Memory B cell (primary cell): ENCODE results near the gene MMP8.

Experiments
- ATAC-seq: fragments of 150-1000 bp; cut with Tn5 transposase; 2 replicates; pipeline ENCODE4 v1.10.0; 2021; ENCODE audit warnings: low read depth, mild to moderate bottlenecking, moderate library complexity
- DNase-seq, 2 donors: peaks; one replicate each; pipeline ENCODE4 v3.0.0; 2022; ENCODE audit warnings: low spot score in 2 of 2
- H3K27ac Mint-ChIP-seq: one replicate; pipeline ENCODE4 v1.8.0; 2022; ENCODE audit warnings: mild to moderate bottlenecking, moderate library complexity, mixed read lengths
- H3K27me3 Mint-ChIP-seq: one replicate; pipeline ENCODE4 v1.8.0; 2022; ENCODE audit warnings: mixed read lengths
- H3K36me3 Mint-ChIP-seq: one replicate; pipeline ENCODE4 v1.8.0; 2022; ENCODE audit warnings: mild to moderate bottlenecking, mixed read lengths
- H3K4me1 Mint-ChIP-seq: one replicate; pipeline ENCODE4 v1.8.0; 2022; ENCODE audit warnings: mixed read lengths
- H3K4me3 Mint-ChIP-seq: one replicate; pipeline ENCODE4 v1.8.0; 2022; ENCODE audit warnings: mild to moderate bottlenecking, moderate library complexity, mixed read lengths
- H3K9me3 Mint-ChIP-seq: one replicate; pipeline ENCODE4 v1.8.0; 2022; ENCODE audit warnings: mixed read lengths

The MMP8 gene

GRCh38 chr11:102705626-102706025 lies 19.1 kb downstream of the MMP8 start, which contains the start of gene MMP27:
TSS of gene MMP27 (minus strand) at chr11:102705769. CDS start at chr11:102705714, 55 bp downstream.
- no peaks in the 10 kb centered on the region for H3K36me3 Mint-ChIP-seq
- H3K4me1 Mint-ChIP-seq: no peaks in the 10 kb centered on the region
- H3K27me3 Mint-ChIP-seq: peaks cover 1% of the 10 kb centered on the region
- DNase-seq: no peak
- no peak within 1 kb of the TSS for H3K4me3 Mint-ChIP-seq
- H3K27ac Mint-ChIP-seq: no peak within 1 kb of the TSS
- no peaks in the 10 kb centered on the region for H3K9me3 Mint-ChIP-seq
- ATAC-seq: no peak

GRCh38 chr11:102704841-102705240 lies 19.9 kb downstream of the MMP8 start:
- Mint-ChIP-seq H3K9me3 (no peaks in the 10 kb centered on the region), H3K27ac (no peak overlapping the region), H3K36me3 (no peaks in the 10 kb centered on the region), H3K4me3 (no peak overlapping the region), H3K4me1 (no peaks in the 10 kb centered on the region), H3K27me3 (no peaks in the 10 kb centered on the region)
- no peak for ATAC-seq
- DNase-seq: no peak

GRCh38 chr11:102703826-102704493 lies 20.8 kb downstream of the MMP8 start:
- no peak for DNase-seq
- H3K36me3 Mint-ChIP-seq: no peaks in the 10 kb centered on the region
- no peak overlapping the region for H3K27ac Mint-ChIP-seq
- H3K4me3 Mint-ChIP-seq: no peak overlapping the region
- peaks cover 1% of the 10 kb centered on the region for H3K27me3 Mint-ChIP-seq
- no peaks in the 10 kb centered on the region for H3K4me1 Mint-ChIP-seq
- no peak for ATAC-seq
- H3K9me3 Mint-ChIP-seq: no peaks in the 10 kb centered on the region

- H3K4me3 Mint-ChIP-seq: no peak overlapping the region
- H3K36me3 Mint-ChIP-seq: no peaks in the 10 kb centered on the region
- DNase-seq (no peak), ATAC-seq (no peak)
- H3K27me3 Mint-ChIP-seq: peaks cover 8% of the 10 kb centered on the region
- no peaks in the 10 kb centered on the region for H3K9me3 Mint-ChIP-seq
- no peaks in the 10 kb centered on the region for H3K4me1 Mint-ChIP-seq
- no peak overlapping the region for H3K27ac Mint-ChIP-seq
These were observed 29.6 kb downstream of the MMP8 start for GRCh38 chr11:102695201-102695600.

- Mint-ChIP-seq H3K27me3 (peaks cover 13% of the 10 kb centered on the region), H3K4me3 (no peak overlapping the region), H3K4me1 (no peaks in the 10 kb centered on the region), H3K9me3 (no peaks in the 10 kb centered on the region), H3K27ac (no peak overlapping the region), H3K36me3 (no peaks in the 10 kb centered on the region)
- DNase-seq (no peak), ATAC-seq (no peak)
These were observed 39.0 kb downstream of the MMP8 start for GRCh38 chr11:102685754-102686153.

- Mint-ChIP-seq H3K9me3 (no peaks in the 10 kb centered on the region), H3K4me1 (no peaks in the 10 kb centered on the region), H3K27me3 (peaks cover 13% of the 10 kb centered on the region), H3K27ac (no peak overlapping the region), H3K36me3 (no peaks in the 10 kb centered on the region), H3K4me3 (no peak overlapping the region)
- DNase-seq (no peak), ATAC-seq (no peak)
These were observed 39.4 kb downstream of the MMP8 start for GRCh38 chr11:102685338-102685737.

GRCh38 chr11:102683277-102683676 lies 41.5 kb downstream of the MMP8 start:
- Mint-ChIP-seq H3K4me1 (no peaks in the 10 kb centered on the region), H3K36me3 (no peaks in the 10 kb centered on the region), H3K9me3 (no peaks in the 10 kb centered on the region), H3K27me3 (peaks cover 16% of the 10 kb centered on the region), H3K27ac (no peak overlapping the region), H3K4me3 (no peak overlapping the region)
- ATAC-seq (no peak), DNase-seq (no peak)

- H3K4me1 Mint-ChIP-seq: no peaks in the 10 kb centered on the region
- DNase-seq (no peak), ATAC-seq (no peak)
- H3K27me3 Mint-ChIP-seq: peaks cover 16% of the 10 kb centered on the region
- H3K36me3 Mint-ChIP-seq: no peaks in the 10 kb centered on the region
- H3K27ac Mint-ChIP-seq: no peak overlapping the region
- no peak overlapping the region for H3K4me3 Mint-ChIP-seq
- no peaks in the 10 kb centered on the region for H3K9me3 Mint-ChIP-seq
These were observed 43.8 kb downstream of the MMP8 start for GRCh38 chr11:102680945-102681344.

- Mint-ChIP-seq H3K27ac (no peak overlapping the region), H3K4me1 (no peaks in the 10 kb centered on the region), H3K27me3 (peaks cover 7% of the 10 kb centered on the region), H3K4me3 (no peak overlapping the region), H3K9me3 (no peaks in the 10 kb centered on the region), H3K36me3 (no peaks in the 10 kb centered on the region)
- DNase-seq (no peak), ATAC-seq (no peak)
These were observed 46.7 kb downstream of the MMP8 start for GRCh38 chr11:102678022-102678421.

GRCh38 chr11:102676084-102676483 lies 48.7 kb downstream of the MMP8 start:
- no peak for DNase-seq

GRCh38 chr11:102669664-102670063 lies 55.1 kb downstream of the MMP8 start:
- H3K27ac Mint-ChIP-seq: no peak overlapping the region
- no peak for DNase-seq
- H3K36me3 Mint-ChIP-seq: no peaks in the 10 kb centered on the region
- no peaks in the 10 kb centered on the region for H3K9me3 Mint-ChIP-seq
- peaks cover 3% of the 10 kb centered on the region for H3K4me1 Mint-ChIP-seq
- ATAC-seq: no peak
- H3K4me3 Mint-ChIP-seq: no peak overlapping the region
- H3K27me3 Mint-ChIP-seq: peaks cover 6% of the 10 kb centered on the region

More at GRCh38 chr11:102676084-102676483, 48.7 kb downstream of the MMP8 start:
- Mint-ChIP-seq H3K36me3 (no peaks in the 10 kb centered on the region), H3K27me3 (peaks cover 3% of the 10 kb centered on the region), H3K9me3 (no peaks in the 10 kb centered on the region), H3K4me3 (no peak overlapping the region), H3K27ac (no peak overlapping the region), H3K4me1 (no peaks in the 10 kb centered on the region)
- no peak for ATAC-seq

GRCh38 chr11:102666331-102666957 lies 58.3 kb downstream of the MMP8 start:
- H3K4me3 Mint-ChIP-seq: no peak overlapping the region
- H3K27me3 Mint-ChIP-seq: peaks cover 10% of the 10 kb centered on the region
- DNase-seq (no peak), ATAC-seq (no peak)
- H3K9me3 Mint-ChIP-seq: no peaks in the 10 kb centered on the region
- no peak overlapping the region for H3K27ac Mint-ChIP-seq
- peaks cover 3% of the 10 kb centered on the region for H3K4me1 Mint-ChIP-seq
- no peaks in the 10 kb centered on the region for H3K36me3 Mint-ChIP-seq

- no peak overlapping the region for H3K27ac Mint-ChIP-seq
- no peak overlapping the region for H3K4me3 Mint-ChIP-seq
- H3K9me3 Mint-ChIP-seq: no peaks in the 10 kb centered on the region
- DNase-seq (peak in 1 of 2 donors; percentile 4), ATAC-seq (peak; percentile 56)
- no peaks in the 10 kb centered on the region for H3K4me1 Mint-ChIP-seq
- H3K36me3 Mint-ChIP-seq: no peaks in the 10 kb centered on the region
- H3K27me3 Mint-ChIP-seq: peaks cover 9% of the 10 kb centered on the region
These were observed 60.6 kb downstream of the MMP8 start for GRCh38 chr11:102664001-102664752.

GRCh38 chr11:102662607-102663006 lies 62.1 kb downstream of the MMP8 start:
- Mint-ChIP-seq H3K27me3 (peaks cover 14% of the 10 kb centered on the region), H3K27ac (no peak overlapping the region), H3K4me1 (no peaks in the 10 kb centered on the region), H3K4me3 (no peak overlapping the region), H3K36me3 (no peaks in the 10 kb centered on the region), H3K9me3 (no peaks in the 10 kb centered on the region)
- no peak for DNase-seq
- ATAC-seq: no peak
